Stimulated activated CD8-positive, alpha-beta memory T cell treated with anti-CD3 and anti-CD28 coated beads, Interleukin-4, amount 100 ng/mL, for 1 hour (primary cell): Measurements from ENCODE around the gene ZNF764.
"Not testable (repeated sequence)": the region's sequence is repeated elsewhere in the genome, so short reads cannot be mapped to it uniquely, and the experiment has no call there.

Experiments
- DNase-seq, 2 donors: peaks; one replicate each; pipeline ENCODE4 v3.0.0-alpha.2; 2020; ENCODE audit warnings: low read depth in 2 of 2, low spot score in 1 of 2

Gene ZNF764

GRCh38 chr16:30548416-30549253 lies 9.5 kb downstream of the ZNF764 start:
- no peak for DNase-seq

GRCh38 chr16:30546115-30546514 lies 12.1 kb downstream of the ZNF764 start:
- no peak for DNase-seq

DNA sequence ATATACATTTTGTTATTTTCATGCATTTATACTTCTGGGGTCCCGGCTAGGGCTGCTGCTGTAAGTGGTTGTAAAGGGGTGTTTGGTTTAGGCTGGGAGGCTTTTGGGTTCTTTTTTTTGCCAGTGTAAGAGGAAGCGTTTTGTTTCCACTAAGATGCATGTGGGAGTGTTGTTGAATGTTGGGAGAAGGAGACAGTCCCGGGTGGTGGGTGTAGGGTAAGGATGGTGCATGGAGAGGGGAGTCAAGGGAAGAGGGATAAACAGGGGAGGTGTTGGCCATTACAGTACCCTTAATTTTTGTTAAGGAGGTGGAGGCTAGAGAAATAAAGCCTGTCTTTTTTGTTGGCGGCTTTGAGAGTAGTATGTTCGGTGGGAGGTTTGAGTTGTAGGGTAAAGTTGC lies 15.1 kb downstream of the ZNF764 start:
- no peak for DNase-seq

DNA sequence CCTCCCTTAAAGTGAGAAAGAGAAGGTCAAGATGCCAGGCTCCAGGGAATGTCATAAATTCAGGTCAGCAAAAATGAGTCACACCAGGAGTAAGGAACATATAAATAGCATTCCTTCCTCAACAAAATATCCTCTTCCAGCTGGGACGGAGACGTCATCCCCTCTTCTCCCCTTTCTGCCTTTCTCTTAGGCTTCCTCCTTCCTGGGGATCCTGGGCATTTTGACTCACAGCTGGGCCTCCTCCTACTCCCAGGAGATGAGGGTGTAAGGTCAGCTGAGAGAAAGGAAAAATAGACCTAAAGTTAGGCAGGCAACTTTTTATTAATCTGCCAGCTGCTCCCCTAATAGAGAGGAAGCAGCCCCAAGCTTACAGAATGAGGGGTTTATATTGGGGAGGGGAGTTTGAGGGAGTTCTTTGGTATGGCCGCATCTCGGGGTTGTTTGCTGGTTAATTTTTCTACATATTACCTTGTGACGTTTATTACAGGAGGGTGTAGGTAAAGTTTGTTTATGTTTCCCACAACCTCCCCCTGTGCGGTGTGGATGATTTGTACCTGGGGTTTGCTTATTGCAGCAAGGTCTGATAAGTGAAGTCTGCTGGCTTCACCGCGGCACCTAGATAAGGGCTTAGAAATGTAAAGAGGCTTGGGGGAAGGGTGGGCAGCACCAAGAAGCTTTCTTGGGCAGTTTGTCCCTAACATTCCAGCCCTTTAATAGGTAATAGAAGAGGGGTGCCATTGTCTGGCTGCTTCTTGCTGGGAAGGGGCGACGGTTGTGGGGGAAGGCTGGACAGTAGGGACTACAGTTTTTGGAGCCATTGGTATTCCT lies 16.5 kb downstream of the ZNF764 start:
- DNase-seq = no peak

DNA sequence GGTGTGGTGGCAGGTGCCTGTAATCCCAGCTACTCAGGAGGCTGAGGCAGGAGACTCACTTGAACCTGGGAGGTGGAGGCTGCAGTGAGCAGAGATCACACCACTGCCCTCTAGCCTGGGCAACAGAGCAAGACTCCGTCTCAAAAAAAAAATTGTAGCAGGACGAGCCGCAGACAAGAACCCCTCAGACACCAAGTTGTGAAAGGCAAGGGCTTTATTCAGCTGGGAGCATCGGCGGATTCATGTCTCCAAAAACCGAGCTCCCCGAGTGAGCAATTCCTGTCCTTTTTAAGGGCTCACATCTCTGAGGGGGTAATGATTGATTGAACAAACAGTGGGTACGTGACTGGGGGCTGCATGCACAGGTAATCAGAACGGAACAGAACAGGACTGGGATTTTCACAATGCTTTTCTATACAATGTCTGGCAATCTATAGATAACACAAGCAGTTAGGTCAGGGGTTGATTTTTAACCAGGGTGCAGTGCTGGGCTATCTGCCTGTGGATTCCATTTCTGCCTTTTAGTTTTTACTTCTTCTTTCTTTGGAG lies 17.2 kb downstream of the ZNF764 start:
- not testable (repeated sequence) for DNase-seq

DNA sequence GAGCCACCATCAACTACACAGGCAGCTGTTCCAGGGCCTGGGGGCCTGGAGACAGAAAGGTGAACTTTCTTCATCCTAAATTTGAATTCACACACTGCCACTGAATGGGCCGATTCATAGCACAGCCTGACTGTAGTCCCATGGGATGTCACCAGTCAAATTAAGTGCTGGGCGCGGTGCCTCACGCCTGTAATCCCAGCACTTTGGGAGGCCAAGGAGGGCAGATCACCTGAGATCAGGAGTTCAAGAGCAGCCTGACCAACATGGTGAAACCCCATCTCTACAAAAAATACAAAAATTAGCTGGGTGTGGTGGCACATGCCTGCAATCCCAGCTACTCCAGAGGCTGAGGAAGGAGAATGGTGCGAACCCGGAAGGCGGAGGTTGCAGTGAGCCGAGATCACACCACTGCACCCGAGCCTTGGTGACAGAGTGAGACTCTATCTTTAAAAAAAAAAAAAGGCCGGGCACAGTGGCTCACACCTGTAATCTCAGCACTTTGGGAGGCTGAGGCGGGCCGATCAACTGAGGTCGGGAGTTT lies 18.1 kb downstream of the ZNF764 start:
- DNase-seq = not testable (repeated sequence)

GRCh38 chr16:30539000-30539964 lies 18.9 kb downstream of the ZNF764 start:
- no peak for DNase-seq

DNA sequence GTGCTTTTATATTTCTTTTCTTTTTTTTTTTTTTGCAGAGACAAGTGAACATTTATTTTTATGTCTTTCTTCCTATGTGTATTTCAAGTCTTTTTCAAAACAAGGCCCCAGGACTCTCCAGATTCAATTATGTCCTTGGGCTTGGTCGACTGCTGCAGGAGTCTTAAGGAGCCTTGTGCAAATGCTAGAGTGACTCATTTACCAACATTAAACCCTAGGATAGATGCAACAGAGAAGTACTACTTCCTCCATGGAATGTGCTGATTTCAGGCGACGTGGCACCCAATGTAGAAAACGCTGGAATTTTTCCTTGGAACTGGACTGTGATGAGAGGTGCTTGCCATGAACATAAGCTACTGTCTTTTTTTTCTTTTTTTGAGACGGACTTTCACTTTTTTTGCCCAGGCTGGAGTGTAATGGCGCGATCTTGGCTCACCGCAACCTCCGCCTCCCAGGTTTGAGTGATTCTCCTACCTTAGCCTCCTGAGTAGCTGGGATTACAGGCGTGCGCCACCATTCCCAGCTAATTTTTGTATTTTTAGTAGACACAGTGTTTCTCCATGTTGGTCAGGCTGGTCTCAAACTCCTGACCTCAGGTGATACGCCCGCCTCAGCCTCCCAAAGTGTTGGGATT lies 21.7 kb downstream of the ZNF764 start:
- not testable (repeated sequence) for DNase-seq

DNA sequence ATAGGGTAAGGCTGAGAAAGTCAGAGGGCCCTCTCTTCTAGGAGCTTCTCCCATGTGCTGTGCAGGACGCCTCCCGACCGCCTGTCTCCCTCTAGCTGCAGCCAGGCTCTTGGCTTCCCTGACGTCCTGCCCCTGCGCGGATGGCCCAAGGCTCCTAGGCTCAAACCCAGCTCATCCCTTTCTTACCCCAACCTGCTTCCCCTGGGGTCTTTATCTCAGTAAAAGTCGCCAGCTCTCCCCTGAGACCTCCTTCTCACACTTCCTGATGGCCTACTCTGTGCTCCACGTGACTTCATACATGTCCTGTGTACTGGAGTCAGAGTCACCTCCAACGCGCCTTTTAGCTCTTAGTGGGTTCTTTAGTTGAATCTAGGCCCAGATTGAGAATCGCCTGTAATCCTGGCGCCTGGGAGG lies 22.4 kb downstream of the ZNF764 start:
- peak in 1 of 2 donors; percentile 50 for DNase-seq

- DNase-seq = no peak
Observed at GRCh38 chr16:30535106-30535776, 22.9 kb downstream of the ZNF764 start.

GRCh38 chr16:30534368-30535105 lies 23.6 kb downstream of the ZNF764 start, which contains the start of gene ZNF747:
ZNF747 (minus strand) TSS chr16:30534858; CDS start chr16:30534679, 179 bp downstream.
- peak; percentile 71 to 85 for DNase-seq

DNA sequence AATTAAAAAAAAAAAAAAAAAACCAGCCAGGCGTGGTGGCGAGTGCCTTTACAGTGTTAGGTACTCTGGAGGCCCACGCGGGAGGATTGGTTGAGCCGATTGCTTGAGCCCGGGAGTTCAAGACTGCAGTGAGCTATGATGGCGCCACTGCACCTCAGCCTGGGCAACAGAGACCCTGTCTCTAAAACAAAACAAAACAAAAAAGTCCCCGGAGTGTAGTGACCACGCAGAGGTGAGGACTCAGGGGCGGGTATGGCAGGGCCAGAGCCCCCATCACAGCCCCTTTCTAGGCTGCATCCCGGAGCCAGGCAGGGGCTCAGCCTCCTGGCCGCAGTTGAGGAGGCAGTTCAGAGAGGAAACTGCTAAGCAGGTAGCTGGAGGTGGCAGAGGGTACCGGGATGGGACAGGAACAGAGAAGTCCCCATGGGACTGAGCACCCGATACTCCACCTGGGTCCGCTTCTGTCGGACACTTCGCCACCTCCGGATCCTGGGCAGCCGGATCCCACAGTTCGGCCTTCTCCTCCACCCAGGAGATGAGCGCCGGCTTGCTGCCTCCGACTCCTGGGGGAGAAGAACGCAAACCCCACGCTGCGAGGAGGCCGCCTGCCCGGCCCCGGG lies 24.3 kb downstream of the ZNF764 start:
- no peak for DNase-seq

DNA sequence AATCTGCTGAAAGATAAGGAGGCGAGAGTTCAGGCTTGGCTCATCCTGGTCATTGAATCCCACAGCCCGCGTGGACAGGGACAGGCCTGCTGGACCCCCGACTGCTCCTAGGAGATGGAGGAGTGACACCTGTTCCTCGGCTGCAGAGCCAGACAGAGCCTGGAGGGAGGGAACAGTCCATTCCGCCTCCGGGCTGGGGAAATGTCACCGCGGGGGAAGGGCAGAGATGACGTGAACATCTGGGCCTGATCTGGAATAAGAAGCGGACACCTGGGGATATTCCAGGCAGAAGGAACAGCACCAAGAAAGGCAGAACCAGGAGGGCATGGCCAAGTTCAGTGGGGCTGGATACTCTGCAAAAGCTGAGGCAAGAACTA lies 25.0 kb downstream of the ZNF764 start:
- DNase-seq = no peak

- DNase-seq = no peak
Observed at GRCh38 chr16:30532285-30533145, 25.7 kb downstream of the ZNF764 start.

DNA sequence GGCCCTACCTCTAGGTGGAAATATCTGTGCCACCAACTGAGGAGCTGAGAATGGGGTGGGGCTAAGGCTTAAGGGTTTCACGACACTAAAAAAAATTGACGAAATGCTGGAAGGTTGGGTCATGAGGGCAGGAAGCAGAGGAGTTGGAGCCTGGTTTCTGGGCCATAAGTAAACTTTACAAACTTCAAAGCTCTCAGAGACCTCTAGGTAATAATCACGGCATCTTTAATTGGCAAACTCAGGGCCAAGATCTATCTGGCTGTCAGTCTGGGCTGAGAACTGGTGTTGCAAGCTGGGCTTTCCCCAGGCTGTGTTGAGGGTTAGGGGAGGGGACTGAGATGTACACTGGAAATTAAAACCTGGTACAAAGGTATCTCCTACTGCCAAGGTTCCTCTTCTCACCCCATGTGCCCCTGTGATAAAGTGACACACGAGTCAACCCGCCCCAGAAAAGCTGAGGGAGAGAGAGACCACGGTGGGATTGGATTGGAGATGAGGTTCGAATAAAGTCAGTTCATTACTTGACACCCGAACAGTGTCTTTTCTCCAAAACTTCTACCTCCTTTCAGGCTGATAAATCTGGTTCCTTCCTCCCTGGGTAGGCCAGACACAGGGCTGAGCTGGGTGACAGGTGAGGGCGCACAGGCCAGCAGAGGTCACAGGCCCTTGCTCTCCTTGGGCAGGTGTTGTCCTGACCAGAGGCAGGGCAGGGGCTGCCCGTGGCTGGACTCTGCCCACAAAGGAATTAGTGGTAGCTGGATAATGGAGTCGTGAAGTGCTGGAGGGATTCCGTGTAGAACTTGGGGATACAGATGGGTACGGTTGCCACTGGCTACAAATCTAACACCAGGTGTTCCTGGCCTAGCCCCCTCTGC lies 27.8 kb downstream of the ZNF764 start:
- DNase-seq = no peak

- DNase-seq = no peak
Observed at GRCh38 chr16:30528799-30529457, 29.2 kb downstream of the ZNF764 start.
